WTC11 (cell line): ENCODE data around the gene UBAC2.

Experiments
- ARID4B ChIP-seq: sonication (generic); formaldehyde crosslinking; IDR thresholded peaks from 2 replicates; pipeline ENCODE4 v1.8.0; 2023; ENCODE audit warnings: missing genetic modification reagents, mild to moderate bottlenecking, borderline replicate concordance
- ATF3 ChIP-seq: sonication (generic); formaldehyde crosslinking; conservative IDR thresholded peaks from 2 replicates; pipeline ENCODE4 v1.8.1; 2022; ENCODE audit warnings: mild to moderate bottlenecking, missing genetic modification reagents
- CTCF ChIP-seq: fragments of 200-600 bp; IDR thresholded peaks from 2 replicates; pipeline ENCODE4 v1.8.0; 2022; ENCODE audit warnings: antibody characterized with exemption

GRCh38 chr13:99403458-99403971 is 202.9 kb downstream of the UBAC2 start:
- no peak for TF ChIP-seq CTCF
- TF ChIP-seq ATF3 (CRISPR knock-in tag) = no peak
- no peak for TF ChIP-seq ARID4B (CRISPR knock-in tag)
